K562 (cell line): ENCODE data around the gene XPC. TPM values are rescaled to one million over a fixed set of nuclear protein-coding genes. Genes with fewer than 3 reads are reported as not detected.

Experiments
- COPS2 ChIP-seq: fragments of 450-650 bp; conservative IDR thresholded peaks from 2 replicates; pipeline ENCODE4 v1.6.1; 2016; ENCODE audit warnings: mild to moderate bottlenecking, moderate library complexity
- CREM ChIP-seq: IDR thresholded peaks from 2 replicates; pipeline ENCODE4 v1.6.1; 2014; ENCODE audit warnings: antibody characterized with exemption, low read depth
- EP300 ChIP-seq: IDR thresholded peaks from 2 replicates; pipeline ENCODE4 v1.6.1; 2012; ENCODE audit warnings: low read length, improper control_type of control experiment
- FOXJ3 ChIP-seq: sonication (generic); formaldehyde crosslinking; IDR thresholded peaks from 2 replicates; pipeline ENCODE4 v1.4.0; 2020; ENCODE audit warnings: mild to moderate bottlenecking, missing genetic modification reagents
- GATA2 ChIP-seq: sonication (generic); formaldehyde crosslinking; IDR thresholded peaks from 2 replicates; pipeline ENCODE4 v1.4.0; 2020; ENCODE audit warnings: mild to moderate bottlenecking, missing genetic modification reagents
- HDAC2 ChIP-seq: fragments of 450-650 bp; IDR thresholded peaks from 2 replicates; pipeline ENCODE4 v1.6.1; 2016; ENCODE audit warnings: mild to moderate bottlenecking
- HMBOX1 ChIP-seq: sonication (generic); IDR thresholded peaks from 2 replicates; pipeline ENCODE4 v1.6.1; 2016
- KHSRP ChIP-seq: fragments of 450-650 bp; IDR thresholded peaks from 2 replicates; pipeline ENCODE4 v1.6.1; 2017
- LEF1 ChIP-seq: fragments of 450-650 bp; IDR thresholded peaks from 2 replicates; pipeline ENCODE4 v1.6.1; 2016; ENCODE audit warnings: mild to moderate bottlenecking
- MIER1 ChIP-seq: fragments of 450-650 bp; IDR thresholded peaks from 2 replicates; pipeline ENCODE4 v1.6.1; 2016; ENCODE audit warnings: antibody characterized with exemption, mild to moderate bottlenecking, low read depth
- NFRKB ChIP-seq: fragments of 450-650 bp; IDR thresholded peaks from 2 replicates; pipeline ENCODE4 v1.6.1; 2016; ENCODE audit warnings: low read depth
- RHOXF2B ChIP-seq: fragments of 250-450 bp; sonication (Bioruptor Pico); conservative IDR thresholded peaks from 2 replicates; pipeline ENCODE4 v1.5.1; 2021
- U2AF1 ChIP-seq: fragments of 200-400 bp; formaldehyde crosslinking; optimal IDR thresholded peaks from 2 replicates; pipeline ENCODE3; 2017; ENCODE audit warnings: mild to moderate bottlenecking, low read depth, low read length, moderate library complexity
- USF1 ChIP-seq: sonication (generic); formaldehyde crosslinking; IDR thresholded peaks from 2 replicates; pipeline ENCODE4 v1.9.0; 2022; ENCODE audit warnings: mild to moderate bottlenecking, missing genetic modification reagents
- ZBTB1 ChIP-seq: sonication (generic); formaldehyde crosslinking; IDR thresholded peaks from 2 replicates; pipeline ENCODE4 v1.8.1; 2023; ENCODE audit warnings: missing genetic modification reagents, low read depth, mild to moderate bottlenecking, borderline replicate concordance
- ZNF407 ChIP-seq: fragments of 450-650 bp; IDR thresholded peaks from 2 replicates; pipeline ENCODE4 v1.6.1; 2016; ENCODE audit warnings: low read depth
- ZNF444 ChIP-seq: fragments of 250-450 bp; sonication (Bioruptor Pico); IDR thresholded peaks from 2 replicates; pipeline ENCODE4 v1.4.0; 2020; ENCODE audit warnings: mild to moderate bottlenecking, moderate library complexity
- polyA plus RNA-seq, 8 experiments: library from polyadenylated mRNA; depleted of rRNA in 4 of 8; stranded (reverse) in 5 of 8; unstranded in 3 of 8; fragments of >200 nt; fragmentation: Nextera tagmentation in 2 of 8; fragmentation: Illumina TruSeq in 1 of 8; extraction: Ambion mirVana in 2 of 8; extraction: Trizol in 1 of 8; gene quantifications; 2 replicates each; pipeline versions ENCODE4 v1.2.1 to v1.2.3, GENCODE V29; 2011 to 2014; ENCODE audit warnings: inconsistent platforms in 1 of 8, missing spikeins in 1 of 8
- total RNA-seq, 7 experiments: library from RNA; depleted of rRNA in 6 of 7; stranded (reverse); fragments of >200 nt in 6 of 7; fragmentation: Illumina TruSeq in 2 of 7; extraction: Trizol in 2 of 7; gene quantifications; 2 replicates each; pipeline versions ENCODE4 v1.2.1 to v1.2.3, GENCODE V29; 2011 to 2021; ENCODE audit warnings: low replicate concordance in 1 of 7
- TF ChIP-seq, protein P1 (sequence below): sonication (generic); formaldehyde crosslinking; IDR thresholded peaks from 2 replicates; pipeline ENCODE4 v1.8.0; 2022; ENCODE audit warnings: mild to moderate bottlenecking, missing genetic modification reagents

The XPC gene
- total and polyA plus RNA-seq, 9 of the 15 experiments (the other 6 are each of a cell fraction or from before 2014, with no cell fraction given) = 3.8 to 54.7 (median 41.3) TPM

- TF ChIP-seq ZNF407 (no peak), HDAC2 (no peak), EP300 (peak; percentile 56), U2AF1 (no peak), USF1 (CRISPR knock-in tag) (no peak), MIER1 (no peak), COPS2 (no peak), RHOXF2B (CRISPR knock-in tag) (no peak), ZBTB1 (CRISPR knock-in tag) (no peak), ZNF444 (CRISPR knock-in tag) (no peak), CREM (peak; percentile 34; the same call in 1 of the 2 replicates), KHSRP (no peak), LEF1 (no peak; the same call in 1 of the 2 replicates), FOXJ3 (CRISPR knock-in tag) (peak; percentile 98), HMBOX1 (no peak), NFRKB (no peak), GATA2 (peak; percentile 54)
- TF ChIP-seq, protein P1, sequence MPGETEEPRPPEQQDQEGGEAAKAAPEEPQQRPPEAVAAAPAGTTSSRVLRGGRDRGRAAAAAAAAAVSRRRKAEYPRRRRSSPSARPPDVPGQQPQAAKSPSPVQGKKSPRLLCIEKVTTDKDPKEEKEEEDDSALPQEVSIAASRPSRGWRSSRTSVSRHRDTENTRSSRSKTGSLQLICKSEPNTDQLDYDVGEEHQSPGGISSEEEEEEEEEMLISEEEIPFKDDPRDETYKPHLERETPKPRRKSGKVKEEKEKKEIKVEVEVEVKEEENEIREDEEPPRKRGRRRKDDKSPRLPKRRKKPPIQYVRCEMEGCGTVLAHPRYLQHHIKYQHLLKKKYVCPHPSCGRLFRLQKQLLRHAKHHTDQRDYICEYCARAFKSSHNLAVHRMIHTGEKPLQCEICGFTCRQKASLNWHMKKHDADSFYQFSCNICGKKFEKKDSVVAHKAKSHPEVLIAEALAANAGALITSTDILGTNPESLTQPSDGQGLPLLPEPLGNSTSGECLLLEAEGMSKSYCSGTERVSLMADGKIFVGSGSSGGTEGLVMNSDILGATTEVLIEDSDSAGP (CRISPR knock-in tag) = no peak
These were observed 33.9 kb downstream of the XPC start (continued) for GRCh38 chr3:14144423-14145075.
